HL-60 (cell line): ENCODE data around the gene ALG1L2.
"Not testable (repeated sequence)": the region's sequence is repeated elsewhere in the genome, so short reads cannot be mapped to it uniquely, and the experiment has no call there.

Experiments used
- DNase-seq, 2 experiments: peaks; one replicate each; pipeline ENCODE4 v3.0.0-alpha.2; 2010 to 2020; ENCODE audit warnings: low read depth in 1 of 2, low spot score in 1 of 2
- H3K27ac ChIP-seq: fragments of 250-450 bp; sonication (Bioruptor Pico); replicated peaks from 2 replicates; pipeline ENCODE4 v1.5.1; 2020; ENCODE audit warnings: mild to moderate bottlenecking, moderate library complexity
- H3K27me3 ChIP-seq: fragments of 250-450 bp; sonication (Bioruptor Pico); 2 replicates; pipeline ENCODE4 v1.5.1; 2021; ENCODE audit warnings: mild to moderate bottlenecking, moderate library complexity; ENCODE audit not compliant: insufficient read depth, poor library complexity, severe bottlenecking
- H3K4me3 ChIP-seq: replicated peaks from 2 replicates; pipeline ENCODE4 v1.5.1; 2011; ENCODE audit warnings: mild to moderate bottlenecking, control low read depth, low read length; ENCODE audit not compliant: insufficient read depth

ALG1L2 gene

GRCh38 chr3:130120291-130120690 lies 38.7 kb downstream of the ALG1L2 start:
- H3K4me3 ChIP-seq, DNase-seq, H3K27me3 ChIP-seq, H3K27ac ChIP-seq: not testable (repeated sequence)

- not testable (repeated sequence) for DNase-seq, H3K27me3 ChIP-seq, H3K27ac ChIP-seq, H3K4me3 ChIP-seq
Observed at GRCh38 chr3:130122891-130123775, 41.5 kb downstream of the ALG1L2 start.

GRCh38 chr3:130125406-130125805 lies 43.8 kb downstream of the ALG1L2 start:
- H3K27me3 ChIP-seq, H3K27ac ChIP-seq, DNase-seq, H3K4me3 ChIP-seq: not testable (repeated sequence)

GRCh38 chr3:130136337-130136736 lies 54.7 kb downstream of the ALG1L2 start:
- H3K4me3 ChIP-seq, DNase-seq, H3K27me3 ChIP-seq, H3K27ac ChIP-seq: not testable (repeated sequence)

GRCh38 chr3:130137685-130138084 lies 56.1 kb downstream of the ALG1L2 start:
- DNase-seq, H3K27me3 ChIP-seq, H3K27ac ChIP-seq, H3K4me3 ChIP-seq: not testable (repeated sequence)

GRCh38 chr3:130138992-130139391 lies 57.4 kb downstream of the ALG1L2 start:
- DNase-seq, result not testable (repeated sequence)

GRCh38 chr3:130140756-130141155 lies 59.1 kb downstream of the ALG1L2 start:
- H3K27me3 ChIP-seq, H3K27ac ChIP-seq, H3K4me3 ChIP-seq, DNase-seq: not testable (repeated sequence)

More at GRCh38 chr3:130138992-130139391, 57.4 kb downstream of the ALG1L2 start:
- H3K4me3 ChIP-seq, H3K27me3 ChIP-seq, H3K27ac ChIP-seq: not testable (repeated sequence)

GRCh38 chr3:130143648-130144327 lies 62.2 kb downstream of the ALG1L2 start:
- not testable (repeated sequence) for H3K4me3 ChIP-seq, H3K27me3 ChIP-seq, H3K27ac ChIP-seq, DNase-seq

- not testable (repeated sequence) for DNase-seq, H3K27me3 ChIP-seq, H3K4me3 ChIP-seq, H3K27ac ChIP-seq
Observed at GRCh38 chr3:130144328-130144650, 62.7 kb downstream of the ALG1L2 start.

GRCh38 chr3:130145456-130145855 lies 63.8 kb downstream of the ALG1L2 start:
- H3K27ac ChIP-seq, H3K4me3 ChIP-seq, DNase-seq, H3K27me3 ChIP-seq: not testable (repeated sequence)

- H3K27me3 ChIP-seq, H3K27ac ChIP-seq, DNase-seq, H3K4me3 ChIP-seq: not testable (repeated sequence)
Observed at GRCh38 chr3:130146465-130146864, 64.8 kb downstream of the ALG1L2 start.
